Neuronal stem cell (in vitro differentiated cells): ENCODE results near the gene CRHR2.

Experiments
- DNase-seq: peaks from one replicate; pipeline ENCODE4 v3.0.0-alpha.2; 2013; ENCODE audit warnings: low spot score
- H2AFZ ChIP-seq: one replicate; pipeline ENCODE4 v1.6.1; 2013; ENCODE audit warnings: mild to moderate bottlenecking, low read length, inconsistent platforms
- H2AK5ac ChIP-seq: 2 replicates; pipeline ENCODE4 v1.6.1; 2013; ENCODE audit warnings: low read depth, mild to moderate bottlenecking, inconsistent platforms, low read length, moderate library complexity, mixed read lengths
- H2BK120ac ChIP-seq: 2 replicates; pipeline ENCODE4 v1.6.1; 2013; ENCODE audit warnings: low read depth, mild to moderate bottlenecking, inconsistent platforms, low read length, moderate library complexity, mixed read lengths
- H2BK12ac ChIP-seq: one replicate; pipeline ENCODE4 v1.6.1; 2013; ENCODE audit warnings: low read length, inconsistent platforms
- H2BK15ac ChIP-seq: 2 replicates; pipeline ENCODE4 v1.6.1; 2013; ENCODE audit warnings: mild to moderate bottlenecking, low read length, inconsistent platforms, mixed read lengths
- H2BK5ac ChIP-seq: one replicate; pipeline ENCODE4 v1.6.1; 2013; ENCODE audit warnings: inconsistent platforms, mild to moderate bottlenecking, low read length, moderate library complexity
- H3K14ac ChIP-seq: one replicate; pipeline ENCODE4 v1.6.1; 2013; ENCODE audit warnings: low read length, inconsistent platforms
- H3K18ac ChIP-seq: 2 replicates; pipeline ENCODE4 v1.6.1; 2013; ENCODE audit warnings: low read length, inconsistent platforms
- H3K23ac ChIP-seq: 2 replicates; pipeline ENCODE4 v1.6.1; 2013; ENCODE audit warnings: low read depth, mild to moderate bottlenecking, mixed read lengths, low read length, inconsistent platforms; ENCODE audit not compliant: poor library complexity
- H3K27ac ChIP-seq: replicated peaks from 3 replicates; pipeline ENCODE4 v1.5.1; 2013; ENCODE audit warnings: low read length, inconsistent platforms
- H3K27me3 ChIP-seq, 3 experiments: 2 replicates each; pipeline ENCODE4 v1.6.1; 2013; ENCODE audit warnings: low read length in 3 of 3, mild to moderate bottlenecking in 2 of 3, inconsistent platforms in 1 of 3, low read depth in 1 of 3, mixed read lengths in 1 of 3, moderate library complexity in 1 of 3; ENCODE audit not compliant: control insufficient read depth in 3 of 3, insufficient read depth in 3 of 3
- H3K36me3 ChIP-seq, 2 donors: replicated peaks in 1 of 2; 2 replicates each; pipeline ENCODE4 v1.6.1; 2013; ENCODE audit warnings: low read length in 2 of 2; ENCODE audit not compliant: control insufficient read depth in 2 of 2, insufficient read depth in 2 of 2
- H3K4ac ChIP-seq: 2 replicates; pipeline ENCODE4 v1.6.1; 2013; ENCODE audit warnings: inconsistent platforms, mild to moderate bottlenecking, low read length, moderate library complexity
- H3K4me1 ChIP-seq, 2 donors: 1 replicate in 1 of 2; 2 replicates in 1 of 2; pipeline ENCODE4 v1.6.1; 2013; ENCODE audit warnings: low read length in 2 of 2, low read depth in 1 of 2; ENCODE audit not compliant: control insufficient read depth in 2 of 2, insufficient read depth in 1 of 2
- H3K4me2 ChIP-seq: one replicate; pipeline ENCODE4 v1.6.1; 2013; ENCODE audit warnings: mild to moderate bottlenecking, low read length, inconsistent platforms; ENCODE audit not compliant: insufficient read depth, poor library complexity, severe bottlenecking
- H3K4me3 ChIP-seq, 2 donors: 2 replicates each; pipeline ENCODE4 v1.5.1; 2013; ENCODE audit warnings: low read length in 2 of 2, mild to moderate bottlenecking in 2 of 2, inconsistent platforms in 1 of 2, moderate library complexity in 1 of 2
- H3K79me1 ChIP-seq: one replicate; pipeline ENCODE4 v1.6.1; 2013; ENCODE audit warnings: low read depth, mild to moderate bottlenecking, inconsistent platforms, low read length, moderate library complexity
- H3K9ac ChIP-seq: one replicate; pipeline ENCODE4 v1.6.1; 2013; ENCODE audit warnings: mild to moderate bottlenecking, low read depth, low read length, inconsistent platforms; ENCODE audit not compliant: poor library complexity
- H3K9me3 ChIP-seq, 2 donors: replicated peaks in 1 of 2; 2 replicates each; pipeline versions ENCODE3 to v1.6.1; 2013; ENCODE audit warnings: low read length in 2 of 2, mild to moderate bottlenecking in 2 of 2, inconsistent platforms in 1 of 2, low read depth in 1 of 2, mixed read lengths in 1 of 2, moderate library complexity in 1 of 2; ENCODE audit not compliant: control insufficient read depth in 2 of 2, insufficient read depth in 1 of 2
- H4K8ac ChIP-seq: one replicate; pipeline ENCODE4 v1.6.1; 2013; ENCODE audit warnings: low read depth, mild to moderate bottlenecking, inconsistent platforms, low read length, moderate library complexity
- H4K91ac ChIP-seq: one replicate; pipeline ENCODE4 v1.6.1; 2013; ENCODE audit warnings: low read length, low read depth, mild to moderate bottlenecking, inconsistent platforms; ENCODE audit not compliant: poor library complexity
- WGBS, 2 donors: extraction: QIAGEN DNeasy Blood & Tissue Kit; methylation state at CpG; one replicate each; pipeline ENCODE4 v1.1.7; 2013; ENCODE audit warnings: missing lambda C conversion rate in 2 of 2, mixed read lengths in 1 of 2; ENCODE audit not compliant: insufficient read length in 2 of 2, insufficient replicate concordance in 1 of 2; ENCODE audit errors: extremely low coverage in 2 of 2; 5-methylcytosine and 5-hydroxymethylcytosine counted together

Gene CRHR2

DNA sequence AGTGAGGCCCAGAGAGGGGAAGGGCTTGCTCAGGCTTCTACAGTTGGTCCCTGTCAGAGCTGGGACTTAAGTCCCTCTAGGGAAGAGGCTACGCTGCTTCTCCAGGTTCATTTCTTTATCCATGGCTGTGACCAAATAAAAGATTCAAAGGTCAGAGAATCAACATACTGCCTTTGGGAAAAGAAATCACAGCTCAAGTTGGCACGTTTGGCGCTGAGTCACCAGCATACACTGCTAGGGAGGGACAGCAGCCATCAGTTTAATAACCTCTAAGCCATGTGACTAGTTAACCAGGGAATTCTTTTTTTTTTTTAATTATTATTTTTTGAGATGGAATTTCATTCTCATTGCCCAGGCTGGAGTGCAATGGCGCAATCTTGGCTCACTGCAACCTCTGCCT is 28.4 kb upstream of the CRHR2 start:
- Histone ChIP-seq H3K4ac (no peak overlapping the region), H4K8ac (no peak overlapping the region), H3K23ac (no peak overlapping the region), H3K18ac (no peak overlapping the region), H3K9ac (no peak overlapping the region), H3K4me1 (peaks cover 0 to 9% of the 10 kb centered on the region in 2 donors), H3K4me2 (no peak overlapping the region), H3K36me3 (no peaks in the 10 kb centered on the region), H3K14ac (no peak overlapping the region), H3K27ac (no peak overlapping the region), H3K4me3 (no peak overlapping the region), H3K79me1 (no peaks in the 10 kb centered on the region), H2BK5ac (no peak overlapping the region), H2BK12ac (no peak overlapping the region), H3K9me3 (no peaks in the 10 kb centered on the region), H2AK5ac (no peak overlapping the region), H3K27me3 (peaks cover 0 to 13% (median 0%) of the 10 kb centered on the region in 3 experiments), H2BK120ac (no peak overlapping the region), H2AFZ (no peak overlapping the region), H4K91ac (no peak overlapping the region), H2BK15ac (no peak overlapping the region)
- WGBS, 2 donors: no CpG with 5 or more reads among the region's 4 CpGs
- DNase-seq: no peak

GRCh38 chr7:30709549-30709948 is 27.3 kb upstream of the CRHR2 start:
- peaks cover 0 to 9% of the 10 kb centered on the region in 2 donors for H3K4me1 ChIP-seq
- H3K4ac ChIP-seq: no peak overlapping the region
- H3K36me3 ChIP-seq: no peaks in the 10 kb centered on the region
- H3K23ac ChIP-seq: no peak overlapping the region
- no peak overlapping the region for H4K91ac ChIP-seq
- H3K18ac ChIP-seq: peak overlapping the region; percentile 49
- H3K27ac ChIP-seq: no peak overlapping the region
- no peak overlapping the region for H2BK15ac ChIP-seq
- no peak overlapping the region for H3K4me2 ChIP-seq
- peaks cover 0 to 9% (median 0%) of the 10 kb centered on the region in 3 experiments for H3K27me3 ChIP-seq
- no peaks in the 10 kb centered on the region for H3K79me1 ChIP-seq
- H2AFZ ChIP-seq: peak overlapping the region; percentile 33
- no peak overlapping the region for H3K4me3 ChIP-seq
- WGBS, 2 donors: no CpG with 5 or more reads among the region's 6 CpGs
- H3K9me3 ChIP-seq: no peaks in the 10 kb centered on the region
- H2BK120ac ChIP-seq: no peak overlapping the region
- H2BK5ac ChIP-seq: no peak overlapping the region
- no peak overlapping the region for H2AK5ac ChIP-seq
- H3K9ac ChIP-seq: no peak overlapping the region
- H3K14ac ChIP-seq: no peak overlapping the region
- DNase-seq: no peak
- no peak overlapping the region for H2BK12ac ChIP-seq
- H4K8ac ChIP-seq: no peak overlapping the region

GRCh38 chr7:30708983-30709382 is 26.7 kb upstream of the CRHR2 start:
- no peak overlapping the region for H3K4me3 ChIP-seq
- H3K36me3 ChIP-seq: no peaks in the 10 kb centered on the region
- DNase-seq: no peak
- H3K27me3 ChIP-seq: peaks cover 0 to 4% (median 0%) of the 10 kb centered on the region in 3 experiments
- H4K91ac ChIP-seq: no peak overlapping the region
- no peak overlapping the region for H2BK15ac ChIP-seq
- no peaks in the 10 kb centered on the region for H3K9me3 ChIP-seq
- H2BK12ac ChIP-seq: no peak overlapping the region
- no peak overlapping the region for H2BK120ac ChIP-seq
- peak overlapping the region; percentile 40 for H3K9ac ChIP-seq
- no peak overlapping the region for H2AFZ ChIP-seq
- no peak overlapping the region for H3K23ac ChIP-seq
- no peak overlapping the region for H3K14ac ChIP-seq
- no peak overlapping the region for H3K18ac ChIP-seq
- H2AK5ac ChIP-seq: peak overlapping the region; percentile 74
- H3K79me1 ChIP-seq: no peaks in the 10 kb centered on the region
- no peak overlapping the region for H3K4ac ChIP-seq
- no CpG with 5 or more reads among the region's 3 CpGs for WGBS, 2 donors
- H4K8ac ChIP-seq: no peak overlapping the region
- H3K4me1 ChIP-seq: peaks cover 0 to 9% of the 10 kb centered on the region in 2 donors
- no peak overlapping the region for H2BK5ac ChIP-seq
- H3K27ac ChIP-seq: no peak overlapping the region
- no peak overlapping the region for H3K4me2 ChIP-seq

DNA sequence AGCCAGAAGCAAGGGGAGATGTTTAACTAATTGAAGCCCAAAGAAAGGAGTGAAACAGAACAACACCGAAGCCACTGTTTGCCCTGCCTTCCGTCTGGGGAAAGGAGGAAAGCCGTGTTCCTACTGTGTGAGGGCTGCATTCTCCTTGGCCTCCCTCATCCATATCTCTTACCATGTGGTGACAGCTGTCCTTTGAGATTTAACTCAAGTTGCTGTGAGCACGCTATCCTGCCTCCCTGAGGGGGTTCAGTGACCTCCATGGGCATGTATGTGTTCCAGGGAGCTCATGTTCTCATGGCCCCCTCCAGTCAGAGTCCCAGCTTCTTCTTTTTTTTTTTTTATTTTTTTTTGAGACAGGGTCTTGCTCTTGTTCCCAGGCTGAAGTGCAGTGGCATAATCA is 26.2 kb upstream of the CRHR2 start:
- H3K14ac ChIP-seq: no peak overlapping the region
- no peaks in the 10 kb centered on the region for H3K79me1 ChIP-seq
- no peak overlapping the region for H3K18ac ChIP-seq
- DNase-seq: no peak
- peaks cover 0 to 4% (median 0%) of the 10 kb centered on the region in 3 experiments for H3K27me3 ChIP-seq
- no peak overlapping the region for H2BK12ac ChIP-seq
- H3K23ac ChIP-seq: no peak overlapping the region
- no peak overlapping the region for H2BK15ac ChIP-seq
- H4K8ac ChIP-seq: no peak overlapping the region
- no CpG with 5 or more reads among the region's 4 CpGs for WGBS, 2 donors
- no peak overlapping the region for H3K4me2 ChIP-seq
- H3K27ac ChIP-seq: no peak overlapping the region
- peaks cover 0 to 9% of the 10 kb centered on the region in 2 donors for H3K4me1 ChIP-seq
- H3K9ac ChIP-seq: no peak overlapping the region
- peak overlapping the region; percentile 69 for H4K91ac ChIP-seq
- H3K9me3 ChIP-seq: peaks cover 0 to 2% of the 10 kb centered on the region in 2 donors
- no peak overlapping the region for H3K4ac ChIP-seq
- no peak overlapping the region for H3K4me3 ChIP-seq
- H2AK5ac ChIP-seq: no peak overlapping the region
- no peaks in the 10 kb centered on the region for H3K36me3 ChIP-seq
- H2AFZ ChIP-seq: no peak overlapping the region
- H2BK120ac ChIP-seq: no peak overlapping the region
- H2BK5ac ChIP-seq: no peak overlapping the region
